ENCODE data around the gene PRKG1. TPM values are rescaled to one million over a fixed set of nuclear protein-coding genes. Genes with fewer than 3 reads are reported as not detected.

PRKG1 gene
- total RNA-seq, 1 experiment from 2014 or later: 0.21 TPM

GRCh38 chr10:51300617-51301304 is 226.5 kb downstream of the PRKG1 start:
- Mint-ChIP-seq H3K9me3 (ENCODE audit: low read depth, unreplicated experiment) (no peaks in the 10 kb centered on the region), H3K4me3 (ENCODE audit: low read depth, unreplicated experiment) (no peak overlapping the region), H3K4me1 (ENCODE audit: low read depth, unreplicated experiment) (no peaks in the 10 kb centered on the region), H3K27me3 (ENCODE audit: unreplicated experiment) (no peaks in the 10 kb centered on the region), H3K27ac (ENCODE audit: unreplicated experiment) (no peak overlapping the region), H3K36me3 (ENCODE audit: insufficient read depth, unreplicated experiment) (no peaks in the 10 kb centered on the region)
- CTCF ChIA-PET: no interaction called here
- no TSS peak for BruUV-seq (replicated peaks)
- no peak for TF ChIP-seq CTCF (IDR thresholded peaks at IDR 0.05; ENCODE audit: unreplicated experiment)
- no peak for DNase-seq
- intact Hi-C loops (cut with micrococcal nuclease; ENCODE audit: unreplicated experiment): no loop called here

GRCh38 chr10:51301644-51302043 is 227.4 kb downstream of the PRKG1 start:
- no peak for DNase-seq
- no peaks in the 10 kb centered on the region for H3K4me1 Mint-ChIP-seq (ENCODE audit: low read depth, unreplicated experiment)
- CTCF ChIA-PET: no interaction called here
- TF ChIP-seq CTCF (IDR thresholded peaks at IDR 0.05; ENCODE audit: unreplicated experiment): no peak
- no peaks in the 10 kb centered on the region for H3K9me3 Mint-ChIP-seq (ENCODE audit: low read depth, unreplicated experiment)
- H3K36me3 Mint-ChIP-seq (ENCODE audit: insufficient read depth, unreplicated experiment): no peaks in the 10 kb centered on the region
- no peak overlapping the region for H3K27ac Mint-ChIP-seq (ENCODE audit: unreplicated experiment)
- intact Hi-C loops (cut with micrococcal nuclease; ENCODE audit: unreplicated experiment): no loop called here
- no peaks in the 10 kb centered on the region for H3K27me3 Mint-ChIP-seq (ENCODE audit: unreplicated experiment)
- BruUV-seq (replicated peaks): no TSS peak
- no peak overlapping the region for H3K4me3 Mint-ChIP-seq (ENCODE audit: low read depth, unreplicated experiment)

GRCh38 chr10:51302316-51302715 is 228.0 kb downstream of the PRKG1 start:
- H3K27me3 Mint-ChIP-seq (ENCODE audit: unreplicated experiment): no peaks in the 10 kb centered on the region
- no TSS peak for BruUV-seq (replicated peaks)
- H3K27ac Mint-ChIP-seq (ENCODE audit: unreplicated experiment): no peak overlapping the region
- no peaks in the 10 kb centered on the region for H3K9me3 Mint-ChIP-seq (ENCODE audit: low read depth, unreplicated experiment)
- intact Hi-C loops (cut with micrococcal nuclease; ENCODE audit: unreplicated experiment): no loop called here
- no peak for TF ChIP-seq CTCF (IDR thresholded peaks at IDR 0.05; ENCODE audit: unreplicated experiment)
- H3K36me3 Mint-ChIP-seq (ENCODE audit: insufficient read depth, unreplicated experiment): no peaks in the 10 kb centered on the region
- no peaks in the 10 kb centered on the region for H3K4me1 Mint-ChIP-seq (ENCODE audit: low read depth, unreplicated experiment)
- no peak for DNase-seq
- H3K4me3 Mint-ChIP-seq (ENCODE audit: low read depth, unreplicated experiment): no peak overlapping the region
- CTCF ChIA-PET: no interaction called here

GRCh38 chr10:51308116-51308515 is 233.8 kb downstream of the PRKG1 start:
- BruUV-seq (replicated peaks): no TSS peak
- CTCF ChIA-PET: no interaction called here
- no peak for TF ChIP-seq CTCF (IDR thresholded peaks at IDR 0.05; ENCODE audit: unreplicated experiment)
- no peaks in the 10 kb centered on the region for H3K27me3 Mint-ChIP-seq (ENCODE audit: unreplicated experiment)
- H3K9me3 Mint-ChIP-seq (ENCODE audit: low read depth, unreplicated experiment): no peaks in the 10 kb centered on the region
- H3K27ac Mint-ChIP-seq (ENCODE audit: unreplicated experiment): no peak overlapping the region
- no peaks in the 10 kb centered on the region for H3K36me3 Mint-ChIP-seq (ENCODE audit: insufficient read depth, unreplicated experiment)
- DNase-seq: no peak
- intact Hi-C loops (cut with micrococcal nuclease; ENCODE audit: unreplicated experiment): no loop called here
- H3K4me3 Mint-ChIP-seq (ENCODE audit: low read depth, unreplicated experiment): no peak overlapping the region
- no peaks in the 10 kb centered on the region for H3K4me1 Mint-ChIP-seq (ENCODE audit: low read depth, unreplicated experiment)
